SHP77 treated with DMSO at 0.1 percent for 48 hours (cell line): ENCODE measurements around the gene PTPRD.

Experiments
- DNase-seq: peaks from one replicate; lab custom pipeline; 2025; lab: John Stamatoyannopoulos, UW

Gene PTPRD

GRCh38 chr9:8430945-8431344 lies 2181.9 kb downstream of the PTPRD start:
- DNase-seq: no peak

GRCh38 chr9:8429768-8430167 lies 2183.0 kb downstream of the PTPRD start:
- DNase-seq: no peak

GRCh38 chr9:8429157-8429556 lies 2183.6 kb downstream of the PTPRD start:
- no peak for DNase-seq

DNA sequence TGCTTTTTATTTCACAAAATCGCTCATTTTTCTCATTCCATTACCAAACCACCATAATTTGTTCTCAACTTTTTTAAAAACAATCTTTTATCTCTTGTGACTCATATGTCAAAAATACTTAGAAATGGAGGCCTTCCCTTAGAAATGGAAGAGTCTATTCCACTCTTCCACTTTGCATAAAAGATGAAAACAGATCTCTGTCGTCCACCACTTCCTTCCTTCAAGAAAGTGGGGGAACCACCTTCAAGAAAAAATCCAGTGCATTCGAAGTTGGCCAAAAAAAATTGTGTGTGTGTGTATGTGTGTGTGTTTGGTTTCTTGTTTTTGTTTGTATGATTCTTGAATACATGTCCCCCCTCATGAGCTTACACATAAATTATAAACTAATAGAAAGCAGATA lies 2184.4 kb downstream of the PTPRD start:
- DNase-seq: no peak

- no peak for DNase-seq
Observed at GRCh38 chr9:8424786-8425410, 2187.9 kb downstream of the PTPRD start.

DNA sequence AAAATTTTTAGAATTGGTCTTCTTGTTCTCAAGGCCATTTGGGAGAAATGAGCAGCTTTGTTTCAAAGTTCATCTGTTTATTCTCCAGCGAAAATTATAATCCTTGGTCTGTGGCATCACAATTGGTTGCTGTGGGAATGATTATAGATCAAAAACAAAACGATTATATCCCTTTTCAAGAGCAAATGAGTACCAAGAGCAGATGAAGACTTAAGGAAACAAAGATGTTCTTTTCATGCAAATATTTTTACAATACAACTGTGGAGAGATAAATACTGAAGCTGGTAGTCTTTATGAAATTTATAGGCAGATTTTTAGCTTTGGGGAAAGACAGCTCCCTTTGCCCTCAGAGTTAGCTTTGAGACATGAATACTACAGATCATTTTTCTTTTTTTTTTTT lies 2192.4 kb downstream of the PTPRD start:
- no peak for DNase-seq

DNA sequence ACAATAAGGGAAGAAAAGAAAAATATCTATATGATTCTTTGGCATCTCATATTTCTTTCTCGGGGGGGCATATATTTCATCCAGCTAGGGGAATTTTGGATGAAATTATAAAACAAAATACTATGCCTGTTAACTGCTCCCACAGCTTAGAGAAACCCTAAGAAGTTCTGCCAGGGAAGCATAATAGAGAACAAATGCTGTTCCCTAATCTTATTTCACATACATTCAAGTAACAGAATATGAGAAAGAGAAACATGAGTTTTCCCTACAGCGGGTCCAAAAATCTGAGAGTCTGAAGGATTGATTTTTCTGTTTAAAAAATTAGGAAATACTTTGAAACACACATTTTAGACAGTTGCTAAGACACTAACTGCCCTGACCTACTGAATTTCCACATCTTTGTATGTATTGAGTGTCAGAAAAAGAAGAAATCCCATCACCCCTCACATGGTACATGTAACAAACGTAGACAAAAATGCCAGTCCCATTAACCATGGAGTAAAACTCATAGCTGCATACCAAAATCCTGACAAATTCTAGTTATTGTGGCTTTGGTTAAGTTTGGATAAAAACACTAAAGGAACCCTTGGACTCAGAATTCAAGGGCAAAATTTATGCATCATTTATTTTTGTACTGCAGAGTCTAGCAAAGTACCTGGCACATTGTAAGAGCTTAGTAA lies 2193.1 kb downstream of the PTPRD start:
- no peak for DNase-seq

GRCh38 chr9:8417341-8417740 lies 2195.5 kb downstream of the PTPRD start:
- no peak for DNase-seq

DNA sequence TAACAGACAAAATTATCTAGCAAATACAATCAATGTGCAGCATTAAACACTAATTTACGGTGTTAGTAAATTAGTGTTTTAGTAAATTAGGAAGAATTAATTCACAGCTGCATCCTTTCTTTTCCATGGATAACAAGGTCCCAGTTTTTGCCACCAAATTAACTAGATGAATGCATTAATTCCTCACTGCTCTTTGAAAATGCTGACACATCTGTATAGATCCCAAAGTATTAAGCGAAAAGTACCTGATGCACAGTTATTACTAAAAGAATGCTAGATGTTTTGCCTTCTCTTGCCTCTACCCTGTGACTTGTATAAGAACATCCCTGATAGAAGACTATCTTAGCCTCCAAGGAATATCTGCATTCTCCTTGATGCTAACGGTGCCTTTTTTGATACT lies 2200.5 kb downstream of the PTPRD start:
- no peak for DNase-seq

DNA sequence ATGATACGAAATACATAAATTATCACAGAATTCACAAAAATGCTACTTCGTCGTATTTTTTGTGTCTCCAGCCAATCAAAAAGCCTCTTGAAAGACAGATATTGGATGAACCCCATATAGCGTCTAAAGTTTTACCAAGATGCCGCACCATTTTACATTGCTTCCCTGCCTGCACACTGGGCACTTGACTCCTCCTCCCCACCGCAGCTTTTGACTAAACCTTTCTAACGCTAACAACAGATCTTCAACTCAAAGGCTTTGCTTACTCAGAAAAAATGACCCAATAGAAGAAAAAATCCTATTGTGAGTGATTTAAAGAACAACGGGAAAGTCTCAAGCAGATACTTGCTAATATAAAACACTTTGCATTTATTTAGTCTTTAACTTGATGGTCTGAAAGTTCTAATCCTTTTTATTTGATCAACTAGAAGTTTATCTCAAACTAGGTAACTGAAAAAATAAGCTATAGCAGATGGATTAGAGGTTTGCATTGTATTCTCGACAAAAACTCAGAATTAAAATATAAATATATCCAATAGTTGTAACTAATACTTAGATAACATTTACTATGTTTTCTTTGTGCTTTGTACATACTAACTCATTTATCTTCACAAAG lies 2204.1 kb downstream of the PTPRD start:
- DNase-seq: no peak

- no peak for DNase-seq
Observed at GRCh38 chr9:8401961-8402705, 2210.7 kb downstream of the PTPRD start.

DNA sequence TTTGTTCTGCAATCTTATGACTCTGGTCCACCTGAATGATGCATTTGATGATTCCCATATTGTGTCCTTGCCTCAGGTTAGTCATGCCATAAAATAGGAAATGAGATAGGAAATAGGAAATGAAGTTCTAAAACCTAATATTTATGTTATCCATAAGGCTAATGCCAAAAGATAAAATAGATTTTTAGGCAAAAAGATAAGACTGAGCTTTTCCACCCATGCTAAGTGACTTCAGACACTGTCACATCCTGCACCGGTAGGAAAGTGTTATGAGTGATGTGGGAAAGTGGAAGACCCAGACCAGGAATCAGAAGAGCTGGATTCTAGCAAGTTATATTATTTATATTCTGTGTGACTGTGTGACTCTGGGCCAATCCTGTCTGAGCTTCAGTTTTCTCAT lies 2212.4 kb downstream of the PTPRD start:
- DNase-seq: no peak

- no peak for DNase-seq
Observed at GRCh38 chr9:8395022-8395421, 2217.8 kb downstream of the PTPRD start.

- no peak for DNase-seq
Observed at GRCh38 chr9:8394341-8394740, 2218.5 kb downstream of the PTPRD start.

GRCh38 chr9:8392866-8393265 lies 2219.9 kb downstream of the PTPRD start:
- no peak for DNase-seq

DNA sequence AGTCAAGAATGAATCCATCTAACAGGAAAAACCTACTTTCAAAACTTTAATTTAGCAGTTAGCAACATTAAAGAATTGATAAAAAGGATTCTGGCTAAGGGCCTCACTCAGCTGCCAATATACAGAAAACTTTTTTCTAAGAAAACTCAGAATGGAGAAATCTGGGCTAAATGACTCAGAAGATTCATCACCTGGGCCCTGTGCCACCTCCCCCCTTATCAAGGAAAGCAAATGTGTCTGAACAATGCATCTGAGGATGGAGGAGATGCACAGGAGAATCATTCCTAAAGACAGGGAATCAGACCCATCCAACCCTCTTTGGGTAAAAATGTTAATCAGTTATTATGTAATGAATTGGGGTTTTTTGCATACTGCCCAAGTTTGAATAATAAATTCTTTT lies 2221.2 kb downstream of the PTPRD start:
- DNase-seq: no peak

GRCh38 chr9:8391132-8391531 lies 2221.7 kb downstream of the PTPRD start:
- no peak for DNase-seq

DNA sequence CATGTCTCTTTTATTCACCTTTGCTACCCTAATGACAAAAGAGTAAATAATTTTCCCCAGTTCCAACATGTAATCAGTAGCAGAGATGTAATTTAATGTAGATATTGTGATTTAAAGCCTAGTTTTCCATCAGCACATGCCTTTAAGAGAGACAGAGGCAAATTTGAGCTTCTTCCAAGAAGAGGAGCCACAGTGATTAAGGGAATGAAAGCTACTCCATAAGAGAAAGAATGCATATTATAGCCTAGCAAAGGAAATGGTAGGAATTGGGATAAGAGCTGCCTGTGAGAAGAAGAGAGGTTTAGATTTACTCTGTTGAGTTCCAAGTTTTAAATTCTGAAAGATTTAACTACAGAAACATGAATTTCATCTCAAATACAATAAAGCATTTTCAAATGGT lies 2222.2 kb downstream of the PTPRD start:
- DNase-seq: no peak

DNA sequence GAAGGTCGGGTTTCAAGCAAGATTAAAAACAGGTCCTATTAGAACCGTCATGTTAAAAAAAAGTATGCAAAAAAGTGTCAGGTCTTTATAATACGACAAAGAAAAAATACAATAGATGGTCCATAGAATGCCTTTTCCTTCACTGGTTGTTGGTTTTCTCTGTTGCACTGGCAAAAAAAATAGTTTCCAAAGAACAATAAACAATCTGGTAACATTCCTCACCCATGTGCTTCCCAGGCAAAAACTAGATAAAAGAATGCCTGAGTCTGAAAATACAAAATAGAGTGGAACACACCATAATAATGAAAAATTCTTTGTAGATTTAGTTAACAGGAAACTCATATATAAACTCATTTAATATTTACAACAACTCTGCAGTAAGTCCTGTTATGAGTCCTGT lies 2223.3 kb downstream of the PTPRD start:
- DNase-seq: no peak

- no peak for DNase-seq
Observed at GRCh38 chr9:8388132-8388531, 2224.7 kb downstream of the PTPRD start.

DNA sequence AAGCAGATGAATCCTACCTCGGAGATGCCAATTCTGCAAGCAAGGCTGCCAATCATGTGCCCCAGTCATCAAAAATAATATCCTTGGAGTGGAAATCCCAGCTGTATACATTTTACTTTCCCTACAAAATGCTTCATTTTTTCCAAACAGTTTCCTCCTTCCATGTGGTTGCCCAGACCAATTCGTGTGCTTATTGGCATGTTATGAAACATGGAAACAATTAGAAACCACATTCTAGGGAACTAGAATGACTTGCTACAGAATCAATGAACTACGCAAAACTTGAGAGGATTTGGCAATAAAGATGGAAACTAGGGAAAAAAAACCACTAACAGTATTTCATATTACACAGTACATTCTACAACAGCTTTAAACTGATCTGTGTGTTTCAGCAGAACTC lies 2228.7 kb downstream of the PTPRD start:
- no peak for DNase-seq

DNA sequence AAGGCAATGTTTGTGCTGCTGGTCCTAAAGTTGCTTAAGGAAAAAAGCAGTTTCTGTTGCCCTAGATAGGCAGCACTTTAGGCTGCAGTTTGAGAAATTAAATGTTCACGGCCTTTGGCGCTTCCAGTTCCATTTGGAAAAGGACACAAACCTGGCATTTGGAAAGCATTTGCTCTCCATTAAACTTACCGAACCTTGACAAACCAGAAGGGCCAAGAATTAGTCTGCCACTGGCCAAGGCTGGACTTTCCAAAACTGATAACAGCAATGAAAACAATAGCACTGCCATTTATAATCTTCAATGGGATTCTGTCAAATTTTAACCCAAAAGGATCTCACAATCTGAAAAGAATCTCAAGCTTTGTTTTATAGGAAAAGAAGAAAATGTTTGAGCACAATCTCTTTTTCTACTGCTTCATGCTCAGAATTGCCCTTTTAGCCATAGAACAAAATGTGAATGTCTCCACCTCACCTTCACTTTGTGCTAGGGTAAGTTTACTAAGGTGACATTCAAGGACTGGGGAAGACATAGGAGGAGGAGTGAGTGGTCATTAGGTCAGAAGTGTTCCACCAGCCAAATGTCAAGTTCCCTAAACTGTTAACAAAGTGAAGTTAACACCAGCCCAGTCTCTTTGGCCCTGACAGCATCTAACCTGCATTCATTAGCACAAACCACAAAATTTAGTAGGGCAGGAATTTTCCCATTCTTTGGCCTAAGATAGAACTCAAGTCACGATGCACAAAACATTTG lies 2229.8 kb downstream of the PTPRD start:
- DNase-seq: no peak
